Measurements from ENCODE around the gene IFT22. TPM values are rescaled to one million over a fixed set of nuclear protein-coding genes. Genes with fewer than 3 reads are reported as not detected.

IFT22 gene
- total and polyA plus RNA-seq, 12 donors: 11.3 to 44.1 (median 32.5) TPM

- ATAC-seq: no peak
- intact Hi-C loops (cut with DNase I): loop anchor here in 1 of 10 donors (10.0 kb wide), 1 partner anchor 384 kb away; the partner anchor contains the start of gene ACHE
- Histone ChIP-seq H3K36me3 (no peaks in the 10 kb centered on the region), H3K27ac (no peak overlapping the region), H3K4me3 (no peak overlapping the region), H3K9me3 (no peaks in the 10 kb centered on the region), H3K4me1 (peaks cover 0 to 4% (median 0%) of the 10 kb centered on the region in 9 donors), H3K27me3 (peaks cover 0 to 70% (median 29%) of the 10 kb centered on the region in 7 donors)
- WGBS, 2 donors: 79 to 82% methylated on average over 24 of the region's 24 CpGs
- no peak for TF ChIP-seq CTCF (IDR thresholded peaks at IDR 0.05)
- no peak for DNase-seq
Observed at GRCh38 chr7:101278461-101279292, 42.9 kb downstream of the IFT22 start.

- H3K36me3 ChIP-seq: no peaks in the 10 kb centered on the region
- 72 to 75% methylated on average over 9 of the region's 9 CpGs for WGBS, 2 donors
- intact Hi-C loops (cut with DNase I): loop anchor here in 1 of 10 donors (10.0 kb wide), 1 partner anchor 382 kb away; the partner anchor contains the start of gene ACHE
- no peak overlapping the region for H3K4me3 ChIP-seq
- H3K27me3 ChIP-seq: peaks cover 0 to 68% (median 30%) of the 10 kb centered on the region in 7 donors
- DNase-seq (no peak), ATAC-seq (no peak)
- H3K4me1 ChIP-seq: no peaks in the 10 kb centered on the region
- no peaks in the 10 kb centered on the region for H3K9me3 ChIP-seq
- TF ChIP-seq CTCF (IDR thresholded peaks at IDR 0.05): no peak
- no peak overlapping the region for H3K27ac ChIP-seq
Observed at GRCh38 chr7:101277155-101277554, 44.5 kb downstream of the IFT22 start.

DNA sequence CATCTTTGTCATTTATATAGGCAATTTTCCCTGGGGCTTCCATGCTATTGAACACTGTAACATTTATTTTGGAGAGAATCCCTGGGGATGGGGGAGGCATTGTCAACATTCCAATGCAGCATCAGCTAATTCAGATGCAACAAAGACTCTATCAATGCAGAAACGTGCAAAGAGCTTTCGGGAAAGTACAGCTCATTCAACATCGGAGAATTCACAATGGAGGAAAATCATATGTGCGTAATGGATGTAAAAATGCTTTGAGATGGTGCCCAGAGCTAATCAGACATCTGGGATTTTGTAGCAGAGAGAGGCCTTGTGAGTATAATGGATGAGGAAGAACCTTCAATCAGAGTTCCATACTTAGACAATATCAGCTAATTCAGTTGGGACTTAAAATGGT, 48.4 kb downstream of the IFT22 start:
- no peak for TF ChIP-seq CTCF (IDR thresholded peaks at IDR 0.05)
- H3K36me3 ChIP-seq: no peaks in the 10 kb centered on the region
- 49 to 50% methylated on average over 4 of the region's 4 CpGs for WGBS, 2 donors
- H3K4me1 ChIP-seq: no peaks in the 10 kb centered on the region
- no peak overlapping the region for H3K4me3 ChIP-seq
- peaks cover 0 to 49% (median 17%) of the 10 kb centered on the region in 7 donors for H3K27me3 ChIP-seq
- no peak for ATAC-seq
- no peaks in the 10 kb centered on the region for H3K9me3 ChIP-seq
- no peak for DNase-seq
- H3K27ac ChIP-seq: no peak overlapping the region
- intact Hi-C loops (cut with DNase I): loop anchor here in 1 of 10 donors (10.0 kb wide), 1 partner anchor 378 kb away; the partner anchor contains the start of gene ACHE

- DNase-seq (no peak), ATAC-seq (no peak)
- Histone ChIP-seq H3K36me3 (no peaks in the 10 kb centered on the region), H3K9me3 (no peaks in the 10 kb centered on the region), H3K27me3 (peaks cover 0 to 32% (median 5%) of the 10 kb centered on the region in 7 donors), H3K27ac (no peak overlapping the region), H3K4me3 (no peak overlapping the region), H3K4me1 (no peaks in the 10 kb centered on the region)
- no peak for TF ChIP-seq CTCF (IDR thresholded peaks at IDR 0.05)
- intact Hi-C loops (cut with DNase I): loop anchor here in 1 of 10 donors (10.0 kb wide), 1 partner anchor 376 kb away; the partner anchor contains the start of gene ACHE
- 68 to 78% methylated on average over 5 of the region's 5 CpGs for WGBS, 2 donors
Observed at GRCh38 chr7:101271021-101271420, 50.6 kb downstream of the IFT22 start.

Data from heart right ventricle (tissue), 16 donors.